ENCODE results near the gene L3MBTL3.

L3MBTL3 gene

DNA sequence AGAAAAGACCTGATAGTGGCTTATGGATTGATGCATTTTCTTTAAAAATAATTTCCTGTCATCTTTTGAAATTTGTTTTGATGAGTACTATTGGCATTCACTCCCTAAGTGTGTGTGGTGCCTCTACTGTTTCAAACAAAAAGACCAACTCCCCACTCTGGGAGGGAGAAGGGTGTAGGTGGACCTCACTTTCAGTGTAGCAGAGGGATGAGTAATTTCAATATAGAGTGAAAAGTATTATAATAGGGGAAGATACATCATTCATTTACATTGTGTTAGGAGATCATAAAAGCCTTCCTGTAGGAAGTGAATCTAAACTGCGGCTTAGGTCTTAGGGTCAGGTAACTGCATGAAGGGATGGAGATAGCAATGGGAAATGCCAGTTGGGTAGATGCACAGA is 158.0 kb downstream of the L3MBTL3 start:
- H3K4me3 ChIP-seq (ENCODE audit: low read depth, low read length), result no peak overlapping the region
- TF ChIP-seq, protein P1, sequence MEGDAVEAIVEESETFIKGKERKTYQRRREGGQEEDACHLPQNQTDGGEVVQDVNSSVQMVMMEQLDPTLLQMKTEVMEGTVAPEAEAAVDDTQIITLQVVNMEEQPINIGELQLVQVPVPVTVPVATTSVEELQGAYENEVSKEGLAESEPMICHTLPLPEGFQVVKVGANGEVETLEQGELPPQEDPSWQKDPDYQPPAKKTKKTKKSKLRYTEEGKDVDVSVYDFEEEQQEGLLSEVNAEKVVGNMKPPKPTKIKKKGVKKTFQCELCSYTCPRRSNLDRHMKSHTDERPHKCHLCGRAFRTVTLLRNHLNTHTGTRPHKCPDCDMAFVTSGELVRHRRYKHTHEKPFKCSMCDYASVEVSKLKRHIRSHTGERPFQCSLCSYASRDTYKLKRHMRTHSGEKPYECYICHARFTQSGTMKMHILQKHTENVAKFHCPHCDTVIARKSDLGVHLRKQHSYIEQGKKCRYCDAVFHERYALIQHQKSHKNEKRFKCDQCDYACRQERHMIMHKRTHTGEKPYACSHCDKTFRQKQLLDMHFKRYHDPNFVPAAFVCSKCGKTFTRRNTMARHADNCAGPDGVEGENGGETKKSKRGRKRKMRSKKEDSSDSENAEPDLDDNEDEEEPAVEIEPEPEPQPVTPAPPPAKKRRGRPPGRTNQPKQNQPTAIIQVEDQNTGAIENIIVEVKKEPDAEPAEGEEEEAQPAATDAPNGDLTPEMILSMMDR (IDR thresholded peaks at IDR 0.05; ENCODE audit: borderline replicate concordance, insufficient read depth, low read depth, low read length), result no peak

DNA sequence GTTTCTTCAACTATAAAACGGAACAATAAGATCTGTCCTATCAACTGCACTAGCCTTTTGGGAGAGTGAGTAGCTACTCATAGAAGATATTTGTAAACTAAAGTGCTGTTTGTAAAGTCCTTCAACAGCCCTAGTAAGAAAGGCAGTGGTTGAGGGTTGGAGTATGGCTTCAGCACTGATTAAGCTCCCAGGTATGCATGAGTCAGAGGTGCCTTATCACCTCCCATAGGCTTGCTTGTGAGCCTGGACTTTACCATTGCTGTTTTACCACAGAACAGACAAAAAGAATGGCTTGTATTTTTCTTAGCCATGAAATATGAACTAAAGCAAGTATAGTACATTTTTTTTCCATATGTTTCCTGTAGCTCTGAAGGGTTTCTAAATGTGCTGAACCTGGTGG is 160.3 kb downstream of the L3MBTL3 start:
- H3K4me3 ChIP-seq (ENCODE audit: low read depth, low read length), result no peak overlapping the region
- TF ChIP-seq, protein P1 (IDR thresholded peaks at IDR 0.05; ENCODE audit: borderline replicate concordance, insufficient read depth, low read depth, low read length), result no peak

DNA sequence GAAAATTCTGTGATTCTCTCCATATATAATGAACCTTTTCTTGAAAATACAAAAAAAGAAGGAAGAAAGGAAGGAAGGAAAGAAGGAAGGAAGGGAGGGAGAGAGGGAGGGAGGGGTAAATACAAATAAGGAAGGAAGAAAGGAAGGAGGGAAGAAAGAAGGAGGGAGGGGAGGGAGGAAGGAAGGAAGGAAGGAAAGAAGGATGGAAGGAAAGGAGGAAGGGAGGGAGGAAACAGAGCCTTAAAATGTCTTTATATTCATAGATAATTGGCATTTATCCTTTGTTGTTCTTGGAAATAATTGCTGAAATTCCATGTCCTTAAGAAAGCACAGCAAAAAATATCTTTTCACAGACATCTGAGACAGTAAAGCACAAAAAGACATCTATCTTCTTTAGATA is 164.1 kb downstream of the L3MBTL3 start:
- TF ChIP-seq, protein P1 (IDR thresholded peaks at IDR 0.05; ENCODE audit: borderline replicate concordance, insufficient read depth, low read depth, low read length), result no peak
- H3K4me3 ChIP-seq (ENCODE audit: low read depth, low read length), result no peak overlapping the region

DNA sequence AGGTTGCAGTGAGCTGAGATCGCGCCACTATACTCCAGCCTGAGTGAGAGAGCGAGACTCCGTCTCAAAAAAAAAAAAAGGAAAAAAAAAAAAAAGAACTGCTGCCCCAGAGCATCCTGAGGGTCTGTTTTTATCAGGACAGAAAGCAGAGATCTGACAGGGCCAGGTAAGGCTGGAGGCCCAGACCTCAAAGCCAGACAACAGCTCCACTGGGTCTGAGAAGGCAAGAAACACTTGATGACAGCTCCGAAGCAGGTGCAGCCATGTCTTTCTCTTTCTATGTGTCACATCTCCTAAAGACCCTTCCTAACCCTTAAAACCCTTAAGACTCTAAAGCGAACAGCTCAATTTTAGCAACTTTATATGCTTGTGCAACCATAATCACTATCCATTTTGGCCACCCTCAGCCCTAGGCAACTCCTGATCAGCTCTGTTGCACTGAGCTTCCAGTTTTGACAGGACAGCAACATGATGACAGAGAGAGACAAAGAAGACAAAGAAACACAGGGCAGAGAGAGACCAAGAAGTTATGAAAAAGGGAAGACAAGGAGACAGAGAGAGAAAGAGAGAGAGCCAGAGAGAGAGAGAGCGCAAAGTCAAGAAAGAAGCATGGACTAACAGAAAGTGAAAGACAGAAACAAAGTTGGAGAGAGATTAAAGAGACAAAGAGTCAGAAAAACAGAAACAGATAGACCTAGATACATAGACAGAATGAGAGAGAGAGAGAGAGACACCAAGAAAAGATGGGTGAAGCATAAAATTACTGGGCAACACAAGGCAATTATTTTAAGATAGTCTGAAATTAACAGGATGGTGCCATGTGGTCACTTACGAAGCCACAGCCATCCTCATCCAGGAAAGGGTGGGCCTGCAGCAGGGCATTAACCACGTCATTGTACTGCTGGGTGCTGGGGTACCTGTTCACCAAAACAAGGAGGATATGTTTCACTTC is 165.2 kb downstream of the L3MBTL3 start:
- TF ChIP-seq, protein P1 (IDR thresholded peaks at IDR 0.05; ENCODE audit: borderline replicate concordance, insufficient read depth, low read depth, low read length), result no peak
- no peak overlapping the region for H3K4me3 ChIP-seq (ENCODE audit: low read depth, low read length)

DNA sequence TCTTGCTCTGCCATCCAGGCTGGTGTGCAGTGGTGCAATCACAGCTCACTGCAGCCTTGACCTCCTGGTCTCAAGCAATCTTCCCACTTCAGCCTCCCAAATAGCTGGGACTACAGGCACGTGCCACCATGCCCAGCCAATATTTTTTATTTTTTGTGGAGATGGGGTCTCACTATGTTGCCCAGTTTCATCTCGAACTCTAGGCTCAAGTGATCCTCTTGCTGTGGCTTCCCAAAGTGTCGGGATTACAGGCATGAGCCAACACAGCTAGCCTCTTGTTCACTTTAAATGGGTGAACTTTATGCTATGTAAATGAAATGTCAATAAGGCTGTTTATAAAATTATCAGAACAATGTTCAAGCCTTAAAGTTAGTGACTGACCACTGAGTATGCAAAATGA is 167.3 kb downstream of the L3MBTL3 start:
- no peak overlapping the region for H3K4me3 ChIP-seq (ENCODE audit: low read depth, low read length)
- TF ChIP-seq, protein P1 (IDR thresholded peaks at IDR 0.05; ENCODE audit: borderline replicate concordance, insufficient read depth, low read depth, low read length), result no peak

DNA sequence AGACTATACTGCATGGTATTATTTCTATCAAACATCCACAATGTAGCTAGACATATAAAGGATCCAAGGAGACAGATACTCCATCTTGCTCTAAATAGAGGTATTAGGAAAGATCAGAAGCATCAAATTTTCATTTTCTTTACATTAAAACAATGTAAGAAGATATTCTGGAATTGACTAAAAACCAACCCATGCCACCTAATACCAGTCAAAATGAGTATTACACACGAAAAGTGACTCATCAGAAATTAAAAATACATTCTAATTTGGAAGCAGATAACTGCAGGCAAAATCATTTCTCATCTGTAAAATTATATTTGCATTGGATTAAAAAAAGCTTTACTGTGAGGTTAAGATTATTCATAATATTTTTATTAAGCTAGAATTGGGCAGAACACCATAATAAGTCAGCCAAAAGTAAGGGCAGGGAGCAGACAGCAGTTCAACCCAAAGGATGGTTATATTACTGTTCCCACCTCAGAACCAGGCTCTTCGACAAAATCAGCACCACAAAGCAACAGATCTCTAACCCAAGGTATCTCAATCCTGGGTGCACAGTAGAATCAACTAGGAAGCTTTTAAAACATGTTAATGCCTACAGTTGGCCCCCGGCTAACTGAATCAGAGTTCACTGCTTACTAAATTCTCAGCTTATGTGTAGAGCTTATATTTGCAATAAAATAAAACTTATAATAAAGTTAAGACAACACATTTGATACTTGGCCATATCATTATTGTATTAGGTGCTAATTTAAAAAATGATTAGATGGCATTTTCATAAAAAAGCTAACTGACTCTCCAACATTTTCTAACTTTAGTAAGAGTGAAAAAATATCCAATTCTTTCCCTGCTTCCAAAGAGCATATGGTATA is 169.2 kb downstream of the L3MBTL3 start:
- TF ChIP-seq, protein P1 (IDR thresholded peaks at IDR 0.05; ENCODE audit: borderline replicate concordance, insufficient read depth, low read depth, low read length), result no peak
- no peak overlapping the region for H3K4me3 ChIP-seq (ENCODE audit: low read depth, low read length)
